NCI-H460 (cell line): ENCODE data around the gene MACROH2A2. TPM values are rescaled to one million over a fixed set of nuclear protein-coding genes. Genes with fewer than 3 reads are reported as not detected.
"Not testable (repeated sequence)": the region's sequence is repeated elsewhere in the genome, so short reads cannot be mapped to it uniquely, and the experiment has no call there.

Source experiments
- DNase-seq: peaks from one replicate; pipeline ENCODE4 v3.0.0-alpha.2; 2016; ENCODE audit warnings: low read depth; ENCODE audit errors: extremely low read depth
- total RNA-seq: library from RNA; depleted of rRNA; stranded (reverse); fragments of >200 nt; shearing (Covaris generic); gene quantifications from 2 replicates; pipeline ENCODE4 v1.2.3, GENCODE V29; 2014

The MACROH2A2 gene
- total RNA-seq, 1 experiment from 2014 or later, result 28.0 TPM

GRCh38 chr10:70097459-70097858, 44.8 kb downstream of the MACROH2A2 start:
- no peak for DNase-seq

- no peak for DNase-seq
Measured at GRCh38 chr10:70098271-70098670, 45.6 kb downstream of the MACROH2A2 start.

DNA sequence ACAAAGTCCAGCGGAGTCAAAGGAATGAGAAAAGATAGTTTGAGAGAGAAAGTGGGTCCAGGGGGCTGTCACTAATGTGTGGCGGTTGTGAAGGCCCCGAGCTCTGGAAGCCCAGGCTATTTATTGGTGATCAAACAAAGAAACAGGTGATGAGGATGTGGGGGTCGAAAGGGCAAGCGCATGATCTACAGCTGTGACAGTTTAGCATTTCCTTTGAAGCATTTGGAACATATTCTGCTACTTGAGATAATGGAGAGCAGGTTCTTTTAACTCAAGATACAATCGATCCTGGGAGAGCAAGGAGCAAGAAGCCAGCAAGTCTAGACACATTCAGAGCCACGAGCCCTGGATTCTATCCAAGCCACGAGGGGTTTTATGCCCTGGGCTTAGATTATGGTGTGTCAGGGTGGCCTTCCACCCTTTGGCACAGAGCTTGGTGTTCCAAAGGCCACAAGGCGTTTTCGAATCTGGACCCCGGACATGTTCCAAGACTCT, 48.5 kb downstream of the MACROH2A2 start:
- not testable (repeated sequence) for DNase-seq

GRCh38 chr10:70101668-70102067, 49.0 kb downstream of the MACROH2A2 start:
- DNase-seq, result no peak

DNA sequence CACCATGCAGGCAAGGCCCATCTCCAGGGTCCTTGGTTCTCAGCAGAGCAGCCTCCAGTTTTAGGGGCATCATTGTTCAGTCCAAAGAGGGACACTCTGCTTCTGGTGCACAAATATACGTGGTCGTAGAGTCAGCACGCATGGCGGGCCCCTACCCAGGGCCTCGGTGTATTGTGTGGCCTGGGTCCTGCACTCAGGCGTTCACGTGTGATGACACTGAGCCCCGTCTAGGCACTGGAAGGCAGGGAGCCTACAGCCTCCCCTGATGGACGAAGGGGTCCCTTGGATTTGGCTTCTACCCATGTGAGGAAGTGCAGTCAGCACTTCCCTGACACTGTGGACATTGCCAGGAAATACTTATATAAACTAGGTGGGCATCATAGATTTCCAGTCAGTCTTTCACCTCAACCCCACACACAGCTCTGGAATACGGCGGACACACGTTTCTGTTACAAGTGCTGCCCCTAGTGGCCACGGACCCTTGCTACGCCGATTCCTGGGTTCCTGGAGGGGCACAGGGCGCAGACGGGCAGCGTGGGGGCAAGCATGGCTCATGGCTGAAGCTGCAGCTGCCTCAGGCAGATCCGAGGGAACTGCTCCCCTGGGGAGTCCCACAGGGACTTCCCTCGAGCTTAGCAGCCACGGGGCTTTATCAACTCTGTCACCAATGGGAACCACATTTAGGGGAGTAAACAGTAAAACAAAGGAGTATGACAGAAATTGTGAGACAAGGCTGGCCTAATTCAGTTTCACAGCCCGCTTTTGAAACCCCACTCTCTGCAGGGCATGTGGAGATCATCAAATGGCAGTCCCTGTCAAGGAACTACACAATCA, 54.5 kb downstream of the MACROH2A2 start:
- DNase-seq, result no peak

DNA sequence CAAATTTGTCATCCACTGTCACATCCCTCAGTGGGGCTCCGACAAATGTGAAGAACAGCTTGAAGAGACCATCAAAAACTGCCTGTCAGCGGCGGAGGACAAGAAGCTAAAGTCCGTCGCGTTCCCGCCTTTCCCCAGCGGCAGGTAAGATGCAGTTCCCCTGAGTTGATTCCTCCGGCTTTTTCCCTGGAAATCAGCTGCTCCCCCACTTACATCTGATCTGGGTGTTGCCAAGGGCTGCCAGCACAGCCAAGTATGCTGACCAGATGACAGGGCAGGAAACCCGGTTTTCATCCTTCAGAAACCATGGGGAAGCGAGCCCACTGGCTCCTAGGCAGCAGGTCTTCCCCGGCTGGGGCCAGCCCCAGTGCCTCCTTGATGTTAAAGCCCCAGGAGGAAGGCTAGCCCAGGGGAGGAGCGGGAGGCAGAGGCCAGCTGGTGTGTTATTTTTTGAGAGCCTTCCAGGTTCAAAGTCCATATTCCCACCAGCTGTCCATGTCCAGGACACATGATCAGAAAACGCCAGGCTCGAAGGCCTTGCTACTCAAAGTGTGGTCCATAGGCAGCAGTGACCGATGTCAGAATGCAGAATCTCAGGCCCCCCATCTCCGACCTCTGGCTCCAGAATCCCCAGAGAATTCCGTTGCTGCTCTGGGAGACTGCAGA, 56.6 kb downstream of the MACROH2A2 start:
- DNase-seq, result no peak

DNA sequence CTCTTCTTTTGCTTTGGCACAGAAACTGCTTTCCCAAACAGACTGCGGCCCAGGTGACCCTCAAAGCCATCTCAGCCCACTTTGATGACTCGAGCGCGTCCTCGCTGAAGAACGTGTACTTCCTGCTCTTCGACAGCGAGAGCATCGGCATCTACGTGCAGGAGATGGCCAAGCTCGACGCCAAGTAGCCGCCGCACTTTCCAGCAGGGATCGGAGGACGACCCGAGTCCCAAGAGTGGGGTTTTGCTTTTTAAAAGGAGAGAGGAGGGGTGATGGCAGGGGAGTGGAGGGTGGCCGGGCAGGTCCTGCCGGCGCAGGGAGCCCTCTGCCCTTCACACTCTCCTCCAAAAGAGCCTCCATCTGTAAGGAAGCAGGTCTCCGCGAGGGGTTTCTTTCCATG, 58.9 kb downstream of the MACROH2A2 start:
- no peak for DNase-seq

DNA sequence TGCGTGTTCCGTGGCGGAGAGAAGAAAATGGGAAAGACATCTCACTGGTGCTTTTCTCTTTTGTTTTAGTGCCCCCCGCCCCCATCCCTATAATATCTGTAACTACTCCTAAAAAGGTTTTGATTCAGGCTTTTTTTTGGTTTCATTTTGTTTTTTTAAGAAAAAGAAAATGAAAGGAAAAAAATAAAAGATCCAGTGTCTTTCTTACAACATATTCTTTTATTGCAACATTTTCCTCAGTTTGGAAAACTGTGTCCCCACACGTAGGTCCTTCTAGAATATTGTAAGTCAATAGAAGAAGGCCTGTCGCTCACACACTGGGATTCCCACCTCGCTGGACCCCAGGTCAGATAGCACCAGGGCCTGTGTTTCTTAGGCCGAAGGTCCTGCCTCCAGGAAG, 59.4 kb downstream of the MACROH2A2 start:
- DNase-seq, result no peak

GRCh38 chr10:70114902-70115301, 62.3 kb downstream of the MACROH2A2 start:
- no peak for DNase-seq

DNA sequence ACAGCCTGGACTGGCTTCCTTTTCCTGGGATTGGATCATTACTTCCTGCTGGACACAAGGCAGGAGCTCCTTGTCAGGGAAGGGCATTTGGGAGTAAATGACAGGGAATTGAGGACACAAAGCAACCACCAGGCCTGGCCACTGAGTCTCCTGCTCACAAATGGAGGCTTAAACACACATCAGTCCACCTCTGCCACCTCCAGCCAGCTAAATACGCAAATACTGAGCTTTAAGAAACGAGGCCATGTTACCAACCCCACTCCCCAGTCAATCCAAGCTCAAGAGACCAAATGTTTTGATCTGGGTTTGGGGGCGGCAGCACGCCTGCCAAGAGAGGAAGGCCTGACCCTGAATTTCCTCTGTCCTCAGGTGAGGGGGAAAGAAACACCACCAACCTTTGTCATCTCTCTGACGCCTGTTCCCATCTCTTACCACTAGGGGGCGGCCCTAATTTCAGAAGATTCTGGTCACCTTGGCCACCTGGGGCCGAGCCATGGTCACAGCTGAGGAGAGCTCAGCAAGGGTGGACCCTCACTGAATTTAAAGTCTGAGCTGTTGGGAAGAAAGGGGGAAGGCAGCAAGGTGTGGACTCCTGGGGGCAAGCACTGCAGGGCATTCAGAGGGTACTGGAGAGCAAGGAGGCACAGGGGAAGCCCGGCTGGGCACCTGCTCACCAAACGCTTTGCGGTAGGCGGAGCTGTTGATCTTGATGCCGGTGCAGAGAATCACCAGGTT, 63.5 kb downstream of the MACROH2A2 start:
- DNase-seq, result peak; percentile 54

- no peak for DNase-seq
Measured at GRCh38 chr10:70117646-70118045, 65.0 kb downstream of the MACROH2A2 start.

DNA sequence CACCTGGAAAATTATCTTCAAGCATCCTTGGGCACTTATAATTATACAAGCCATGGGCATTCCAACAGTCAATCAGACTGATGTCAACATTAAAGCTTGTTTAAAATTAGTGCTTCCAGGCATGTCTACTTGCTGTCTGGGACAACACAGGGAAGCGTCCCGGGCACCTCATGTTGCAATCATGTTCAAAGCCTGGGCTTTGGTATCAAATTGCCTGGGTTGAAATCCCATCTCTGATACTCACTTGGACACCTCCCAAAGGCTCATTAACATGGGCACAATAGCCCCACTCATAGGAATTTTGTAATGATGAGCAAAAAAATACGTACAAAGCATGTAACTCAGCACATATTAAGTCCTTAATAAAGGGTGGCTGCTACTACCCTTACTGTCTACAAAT, 65.5 kb downstream of the MACROH2A2 start:
- no peak for DNase-seq

DNA sequence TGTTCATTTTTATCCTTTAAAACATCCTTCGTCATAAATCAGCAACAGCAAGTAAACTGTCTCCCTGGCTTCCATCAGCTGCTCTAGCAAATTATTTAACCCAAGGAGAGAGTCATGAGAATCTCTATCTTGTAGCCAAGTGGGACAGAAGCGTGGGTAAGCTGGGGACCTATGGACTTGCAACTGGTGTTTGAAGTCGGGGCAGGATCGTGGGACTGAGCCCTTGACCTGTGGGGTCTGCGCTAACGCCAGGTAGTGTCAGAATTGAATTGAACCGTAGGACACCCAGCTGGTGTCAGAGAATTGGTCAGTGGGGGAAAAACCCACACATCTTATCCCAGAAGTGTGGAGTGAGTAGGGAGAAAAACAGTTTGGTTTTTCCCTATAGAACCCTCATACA, 66.6 kb downstream of the MACROH2A2 start:
- DNase-seq, result no peak

GRCh38 chr10:70119623-70120022, 67.0 kb downstream of the MACROH2A2 start:
- DNase-seq, result no peak

DNA sequence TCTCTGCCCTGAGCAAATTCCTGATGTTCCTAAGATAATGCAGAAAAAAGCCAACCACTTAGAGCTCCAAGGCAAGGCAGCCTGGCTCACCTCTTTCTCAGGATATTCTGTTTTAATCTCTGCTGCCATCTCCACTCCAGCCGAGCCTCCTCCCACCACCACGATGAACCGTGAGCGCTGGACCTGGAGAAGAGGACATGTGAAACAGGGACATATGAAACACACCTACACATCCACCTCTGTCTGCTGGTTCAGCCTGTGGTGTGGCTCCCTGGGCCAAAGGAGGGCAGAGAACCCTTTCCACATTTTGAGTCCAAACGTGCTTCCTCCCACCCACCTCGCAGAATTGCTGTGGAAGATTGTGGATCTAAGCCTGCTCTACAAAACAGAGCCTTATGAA, 67.8 kb downstream of the MACROH2A2 start:
- DNase-seq, result no peak

DNA sequence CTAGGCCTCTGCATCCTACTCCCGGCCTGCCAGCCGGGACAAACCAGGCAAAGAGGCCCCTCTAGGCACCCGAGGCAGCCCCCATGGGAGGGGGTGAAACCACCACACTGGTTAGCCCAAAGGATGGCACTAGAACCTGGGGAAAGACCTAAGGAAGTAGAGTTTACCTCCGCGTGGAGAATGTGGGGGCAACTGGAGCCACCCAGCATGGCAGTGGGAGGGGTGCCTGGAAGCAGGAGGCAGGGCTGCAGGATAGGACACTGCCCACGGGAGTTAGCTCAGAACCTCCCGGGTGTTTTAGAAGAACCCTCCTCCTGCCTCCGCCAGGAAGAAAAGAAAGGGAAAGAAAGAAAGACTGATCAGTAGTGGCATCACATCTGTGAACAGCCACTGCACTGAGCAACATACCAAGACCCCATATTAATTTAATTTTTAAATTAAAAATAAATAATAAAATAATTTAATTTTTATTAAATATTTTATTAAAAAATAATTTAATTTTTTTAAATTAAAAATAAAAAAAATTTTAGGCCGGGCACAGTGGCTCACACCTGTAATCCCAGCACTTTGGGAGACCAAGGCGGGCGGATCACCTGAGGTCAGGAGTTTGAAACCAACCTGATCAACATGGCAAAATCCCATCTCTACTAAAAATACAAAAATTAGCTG, 68.8 kb downstream of the MACROH2A2 start:
- no peak for DNase-seq

GRCh38 chr10:70122742-70123141, 70.1 kb downstream of the MACROH2A2 start:
- no peak for DNase-seq

DNA sequence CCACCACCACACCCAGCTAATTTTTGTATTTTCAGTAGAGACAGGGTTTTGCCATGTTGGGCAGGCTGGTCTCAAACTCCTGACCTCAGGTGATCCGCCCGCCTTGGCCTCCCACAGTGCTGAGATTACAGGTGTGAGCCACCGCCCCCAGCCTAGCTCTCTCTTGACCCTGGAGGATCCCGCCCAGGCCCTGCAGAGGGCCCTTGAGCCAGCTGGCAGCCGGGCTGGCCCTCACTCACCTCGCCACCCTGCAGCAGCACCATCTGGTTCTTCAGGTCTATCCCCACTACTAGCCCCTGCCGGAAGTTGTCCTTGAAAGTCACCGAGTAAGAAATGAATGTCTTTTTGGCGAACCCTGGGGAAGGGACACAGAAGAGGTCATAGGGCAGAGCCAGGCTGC, 70.5 kb downstream of the MACROH2A2 start:
- not testable (repeated sequence) for DNase-seq

DNA sequence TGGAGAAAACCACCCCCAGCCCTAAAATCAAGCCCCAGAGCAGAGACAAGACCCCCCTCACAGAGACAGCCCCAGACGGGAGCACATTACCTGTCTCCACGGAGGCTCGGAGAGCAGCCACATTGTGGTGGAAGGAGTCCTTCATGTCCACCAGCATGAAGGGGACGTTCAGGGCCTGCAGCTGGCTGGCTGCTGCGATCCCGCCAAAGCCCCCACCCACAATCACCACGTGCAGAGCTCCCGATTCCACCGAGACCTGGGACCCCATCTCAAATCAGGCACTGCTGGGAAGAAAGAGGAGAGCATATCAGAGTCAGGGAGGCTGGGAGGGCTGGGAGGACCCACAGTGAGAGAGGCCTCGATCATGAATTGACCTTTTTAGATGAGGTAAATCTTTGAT, 71.2 kb downstream of the MACROH2A2 start:
- DNase-seq, result no peak

- DNase-seq, result no peak
Measured at GRCh38 chr10:70124415-70124814, 71.8 kb downstream of the MACROH2A2 start.

- DNase-seq, result no peak
Measured at GRCh38 chr10:70124918-70125317, 72.3 kb downstream of the MACROH2A2 start.
